ENCODE measurements around the gene IL1RAP.

Gene IL1RAP

GRCh38 chr3:190491533-190492054 lies 22.3 kb upstream of the IL1RAP start:
- TF ChIP-seq CTCF (conservative IDR thresholded peaks at IDR 0.05) (no peak), ZFX (IDR thresholded peaks at IDR 0.05) (no peak)

GRCh38 chr3:190492129-190492528 lies 21.8 kb upstream of the IL1RAP start:
- TF ChIP-seq CTCF (conservative IDR thresholded peaks at IDR 0.05) (no peak), ZFX (IDR thresholded peaks at IDR 0.05) (no peak)
- no peak overlapping the region for H3K27ac ChIP-seq

More at GRCh38 chr3:190491533-190492054, 22.3 kb upstream of the IL1RAP start:
- no peak overlapping the region for H3K27ac ChIP-seq

GRCh38 chr3:190492966-190493365 lies 20.9 kb upstream of the IL1RAP start:
- no peak for TF ChIP-seq CTCF (conservative IDR thresholded peaks at IDR 0.05)
- TF ChIP-seq ZFX (IDR thresholded peaks at IDR 0.05): no peak
- H3K27ac ChIP-seq: no peak overlapping the region

- no peak for TF ChIP-seq CTCF (conservative IDR thresholded peaks at IDR 0.05)
- TF ChIP-seq ZFX (IDR thresholded peaks at IDR 0.05): no peak
Observed at GRCh38 chr3:190494907-190495306, 19.0 kb upstream of the IL1RAP start.

GRCh38 chr3:190495354-190495753 lies 18.5 kb upstream of the IL1RAP start:
- TF ChIP-seq CTCF (conservative IDR thresholded peaks at IDR 0.05) (no peak), ZFX (IDR thresholded peaks at IDR 0.05) (no peak)
- H3K27ac ChIP-seq: no peak overlapping the region

More at GRCh38 chr3:190494907-190495306, 19.0 kb upstream of the IL1RAP start:
- no peak overlapping the region for H3K27ac ChIP-seq

- no peak overlapping the region for H3K27ac ChIP-seq
- TF ChIP-seq ZFX (IDR thresholded peaks at IDR 0.05): no peak
- TF ChIP-seq CTCF (conservative IDR thresholded peaks at IDR 0.05): no peak
Observed at GRCh38 chr3:190495796-190496195, 18.1 kb upstream of the IL1RAP start.

- H3K27ac ChIP-seq: no peak overlapping the region
- no peak for TF ChIP-seq CTCF (conservative IDR thresholded peaks at IDR 0.05)
- no peak for TF ChIP-seq ZFX (IDR thresholded peaks at IDR 0.05)
Observed at GRCh38 chr3:190496859-190497258, 17.0 kb upstream of the IL1RAP start.

Measured in C4-2B (cell line).